NCI-H2107 treated with DMSO at 0.1 percent for 48 hours (cell line): ENCODE data around the gene PDIA5.

Experiments used
- DNase-seq: peaks from one replicate; lab custom pipeline; 2025; ENCODE audit not compliant: unreplicated experiment; lab: John Stamatoyannopoulos, UW

PDIA5 gene

DNA sequence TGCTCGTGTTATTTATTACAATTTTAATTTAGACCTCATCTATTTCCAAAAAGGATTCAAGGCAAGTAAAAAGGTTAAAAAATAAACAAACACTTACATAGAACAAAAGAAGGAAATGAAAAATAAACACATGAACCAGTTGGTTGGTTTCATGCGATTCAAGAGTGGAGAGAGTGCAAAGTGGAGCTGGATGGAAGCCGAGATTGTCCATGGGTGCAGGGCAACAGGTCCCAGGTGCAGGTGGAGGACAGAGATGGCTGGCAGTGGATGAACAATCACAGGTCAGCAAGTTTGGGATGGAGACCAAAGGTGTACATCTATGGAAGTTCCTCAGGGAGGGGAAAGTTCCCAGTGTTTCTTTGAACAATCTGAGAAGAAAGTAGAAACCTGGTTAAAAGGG, 27.6 kb upstream of the PDIA5 start:
- no peak for DNase-seq

DNA sequence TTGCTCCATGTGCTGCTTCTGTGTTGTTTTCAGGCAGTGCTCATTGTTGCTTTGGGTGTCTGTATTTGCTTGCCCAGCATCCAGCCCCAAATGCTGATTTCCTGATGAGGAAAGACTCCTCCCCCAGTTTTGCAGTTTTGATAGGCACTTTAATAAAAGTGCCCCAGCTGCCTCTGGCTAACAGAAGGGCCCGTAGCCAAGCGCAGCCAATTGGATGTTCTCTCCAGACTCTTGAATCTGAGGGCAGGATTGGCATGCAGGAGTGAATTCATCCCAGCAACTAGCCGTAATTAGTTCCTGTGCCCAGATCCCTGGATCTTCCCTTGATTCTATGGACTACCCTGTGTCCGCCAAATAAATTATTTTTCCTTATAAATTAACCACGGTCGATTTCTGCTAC, 24.4 kb upstream of the PDIA5 start:
- no peak for DNase-seq

DNA sequence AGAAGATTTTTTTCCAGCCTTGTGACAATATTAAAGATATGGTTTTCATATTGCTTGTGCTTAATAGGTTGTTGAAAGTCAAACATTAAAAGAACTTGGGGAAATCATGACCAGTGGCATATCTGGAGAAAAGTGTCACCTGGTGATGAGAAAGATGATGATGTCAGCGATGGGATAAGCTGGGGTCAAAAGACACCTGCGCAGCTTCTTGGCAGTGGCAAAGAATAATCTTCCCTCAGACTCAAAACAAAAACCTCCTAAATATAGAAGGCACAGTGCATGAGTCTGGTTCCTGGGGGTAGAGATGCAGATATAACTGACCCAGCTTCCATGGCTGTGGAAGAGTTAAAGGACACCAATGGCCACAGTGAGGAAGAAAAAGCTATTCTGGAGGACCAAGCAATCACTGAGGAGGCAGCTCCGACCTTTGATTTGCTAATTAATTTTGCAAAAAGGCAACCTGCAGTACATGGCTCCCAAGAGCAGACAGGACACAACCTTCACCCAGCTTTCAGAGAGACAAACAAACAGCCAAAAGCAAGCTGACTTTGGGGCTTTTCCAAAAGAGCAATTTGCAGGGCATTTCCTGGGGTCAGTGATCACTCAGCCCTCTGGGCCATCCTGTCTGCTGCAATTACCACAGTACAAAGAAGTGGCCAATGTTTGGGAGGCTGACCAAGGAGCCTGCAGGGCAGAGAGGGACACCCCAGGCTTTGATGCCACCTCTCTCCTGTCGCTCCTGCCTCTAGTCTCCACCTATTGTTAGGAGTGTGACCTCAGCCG, 21.7 kb upstream of the PDIA5 start:
- DNase-seq = no peak

DNA sequence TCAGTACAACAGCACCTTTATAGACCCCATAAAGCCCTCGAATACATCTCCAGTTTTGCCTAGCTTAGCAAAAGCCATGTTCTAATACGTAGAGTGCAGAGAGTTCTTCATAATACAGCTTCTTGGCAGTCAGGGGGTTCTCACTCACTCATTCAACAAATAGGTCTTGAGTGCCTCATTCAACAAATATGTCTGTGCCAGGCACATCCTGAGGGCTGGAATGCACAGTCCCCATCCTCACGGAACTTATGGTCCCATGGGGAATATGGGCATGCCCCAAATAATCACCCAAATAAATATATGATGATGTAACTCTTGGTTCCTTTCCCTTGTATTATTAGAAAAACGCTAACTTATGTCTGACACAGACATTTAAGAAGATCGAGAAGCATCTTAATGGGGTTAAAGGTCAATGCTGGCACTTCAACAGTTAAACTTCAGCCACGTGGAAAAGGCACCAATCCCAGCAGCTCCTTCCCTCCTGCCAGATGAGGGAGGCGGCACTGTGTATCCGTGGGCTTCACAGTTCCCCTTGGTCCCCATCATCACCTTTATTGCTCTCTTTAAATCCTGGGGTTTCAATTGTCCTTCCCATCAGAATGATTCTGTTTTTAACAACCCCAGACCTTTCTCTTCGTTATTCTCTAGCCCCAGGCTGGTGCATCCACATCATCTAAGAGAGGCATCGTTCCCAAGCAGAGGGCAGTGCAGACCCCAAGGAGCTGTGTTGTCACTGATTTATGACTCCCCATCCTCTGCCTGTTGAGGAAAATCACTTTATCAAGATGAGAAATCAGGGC, 20.4 kb upstream of the PDIA5 start:
- no peak for DNase-seq

DNA sequence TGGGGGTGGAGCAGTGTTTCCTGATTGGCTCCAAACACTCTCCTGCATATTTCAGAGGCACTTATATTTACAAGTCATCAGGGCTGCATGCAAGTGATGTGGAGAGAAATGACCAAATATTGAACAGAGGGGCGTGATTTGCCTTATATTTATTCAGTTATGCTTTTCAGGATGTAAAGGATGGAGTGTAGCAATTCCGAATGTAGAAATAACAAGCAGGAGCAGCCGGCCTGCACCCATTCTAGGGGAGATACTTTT, 19.8 kb upstream of the PDIA5 start:
- DNase-seq = no peak

DNA sequence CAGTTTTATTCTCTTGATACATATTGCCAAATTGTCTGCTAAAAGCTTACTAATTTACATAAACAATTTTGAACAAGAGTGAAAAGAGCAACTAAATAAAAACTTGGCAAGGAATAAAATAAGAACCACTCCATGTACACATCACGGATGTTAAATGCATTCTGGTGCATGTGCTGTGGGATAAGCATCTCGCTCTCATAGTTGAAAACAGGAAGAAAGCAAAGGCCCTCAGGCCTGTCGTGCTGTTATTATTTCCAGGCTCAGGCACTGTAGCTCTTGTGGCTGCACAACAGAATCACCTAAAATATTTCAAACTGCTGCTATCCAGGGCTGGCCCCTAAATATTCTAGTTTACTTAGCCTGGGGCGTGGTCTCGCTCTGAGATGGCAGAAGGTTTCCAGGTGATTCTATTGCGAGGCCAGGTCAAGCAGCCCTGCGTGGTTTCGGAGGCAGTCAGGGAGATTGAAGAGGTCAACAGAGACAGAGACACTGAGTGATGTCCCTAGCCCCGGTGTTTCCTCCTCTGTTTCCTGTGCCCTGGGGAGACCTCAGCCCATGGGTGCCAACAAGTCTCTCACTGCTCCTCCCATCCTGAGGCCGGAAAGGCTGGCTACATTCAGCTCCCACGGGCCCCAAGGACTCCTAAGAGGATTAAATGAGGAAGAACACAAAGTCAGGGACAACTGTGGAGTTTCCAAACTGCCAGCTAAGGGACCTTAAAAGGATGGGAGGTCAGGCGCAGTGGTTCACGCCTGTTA, 18.2 kb upstream of the PDIA5 start:
- no peak for DNase-seq

DNA sequence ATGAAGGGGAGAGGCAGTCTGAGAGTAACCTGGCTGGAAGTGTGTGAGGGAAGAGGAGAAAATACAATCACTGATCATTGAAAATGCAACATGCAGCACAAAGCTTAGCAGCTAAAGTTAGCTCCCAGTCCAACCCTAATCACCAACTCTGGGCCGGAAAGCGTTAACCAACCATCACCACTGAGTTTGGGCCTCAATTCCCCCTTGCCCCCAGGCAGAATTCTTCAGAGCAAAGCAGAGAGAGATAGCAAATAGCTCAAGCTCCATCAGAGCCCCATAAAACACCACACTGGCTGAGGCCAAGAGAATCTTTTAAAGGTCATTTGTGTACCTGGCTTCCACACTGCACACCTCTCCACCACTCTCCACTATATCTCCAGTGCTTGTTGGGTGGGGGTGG, 16.2 kb upstream of the PDIA5 start:
- DNase-seq = no peak

DNA sequence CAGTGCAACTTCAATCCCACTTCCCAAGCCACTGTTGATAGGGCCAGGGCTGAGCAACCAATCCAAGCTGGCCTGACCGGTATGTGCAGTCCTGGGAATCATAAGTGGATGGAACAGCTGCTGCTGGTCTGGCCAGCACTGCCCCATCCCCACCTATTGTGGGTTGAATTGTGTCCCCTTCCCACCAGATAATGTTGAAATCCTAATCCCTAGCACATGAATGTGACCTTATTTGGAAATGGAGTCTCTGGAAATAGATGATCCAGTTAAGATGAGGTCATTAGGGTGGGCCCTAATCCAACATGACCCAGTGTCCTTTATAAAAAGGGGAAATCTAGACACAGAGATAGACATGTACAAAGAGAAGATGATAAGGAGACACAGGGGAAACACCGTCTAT, 13.7 kb upstream of the PDIA5 start:
- DNase-seq = no peak

DNA sequence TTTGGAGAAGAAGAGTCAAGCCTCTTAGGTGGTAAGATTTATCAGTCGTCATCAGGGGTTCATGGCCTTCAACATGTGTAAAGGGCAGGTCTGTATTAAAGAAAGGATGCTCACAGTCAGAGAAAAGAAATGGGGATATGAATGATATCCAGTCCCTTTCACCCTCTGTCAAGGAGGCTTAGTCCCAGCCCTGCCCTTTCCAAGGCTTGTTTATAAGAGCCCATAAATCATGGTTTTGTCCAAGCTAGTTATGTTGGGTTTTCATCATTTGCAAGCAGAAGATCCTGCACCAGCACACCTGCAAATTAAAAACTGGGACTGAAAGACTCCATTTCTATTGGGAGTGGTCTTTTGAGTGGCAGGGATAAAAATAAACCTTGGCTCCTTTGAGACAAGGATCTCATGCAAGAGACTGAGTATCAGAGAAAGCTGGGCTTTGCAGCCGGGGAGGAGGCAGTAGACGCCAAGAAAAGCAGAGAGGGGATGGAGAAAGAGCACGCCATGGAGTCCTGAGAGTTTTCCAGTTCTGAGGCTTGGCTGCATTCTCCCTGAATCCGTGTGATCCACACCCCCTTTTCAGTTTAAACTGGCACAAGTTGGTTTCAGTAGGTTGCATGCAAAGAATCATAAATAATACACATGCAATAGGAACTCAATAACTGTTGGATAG, 12.6 kb upstream of the PDIA5 start:
- no peak for DNase-seq

DNA sequence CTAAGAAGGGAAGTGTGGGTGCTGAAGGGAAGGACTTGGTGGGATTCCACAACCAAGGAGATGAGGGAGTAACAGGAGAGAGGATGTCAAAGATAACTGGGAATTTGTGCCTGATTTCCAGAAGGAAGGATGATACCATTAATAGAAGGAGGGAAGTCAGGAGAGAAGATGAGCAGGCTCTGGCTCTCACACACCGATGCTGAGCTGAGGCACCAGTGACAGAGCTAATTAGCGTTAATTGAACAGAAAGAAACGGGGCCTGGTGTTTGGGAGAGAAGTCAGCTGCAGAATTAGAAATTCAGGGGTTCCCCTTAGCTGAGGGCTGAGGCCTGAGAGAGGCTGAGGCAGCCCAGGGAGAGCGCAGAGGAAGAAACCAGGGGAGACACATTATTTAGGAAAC, 11.9 kb upstream of the PDIA5 start:
- no peak for DNase-seq

DNA sequence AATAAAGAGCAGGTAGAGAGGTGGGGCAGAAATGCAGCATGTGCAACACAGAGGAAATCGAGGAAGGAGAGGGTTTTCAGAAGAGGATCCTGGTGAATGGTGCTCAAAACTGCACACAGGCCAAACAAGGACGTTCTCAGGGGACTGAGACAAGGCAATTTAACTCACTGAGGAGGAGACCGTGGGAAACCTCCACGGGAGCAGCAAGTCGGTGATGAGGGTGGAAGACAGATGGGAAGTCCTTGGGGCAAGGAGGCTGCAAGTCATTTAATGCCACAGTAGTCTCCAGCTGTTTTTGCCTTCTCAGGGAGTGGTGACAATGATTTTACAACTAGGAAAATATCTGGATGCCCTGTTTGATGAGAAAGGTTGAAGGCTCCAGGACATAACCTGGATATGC, 11.5 kb upstream of the PDIA5 start:
- DNase-seq = no peak

DNA sequence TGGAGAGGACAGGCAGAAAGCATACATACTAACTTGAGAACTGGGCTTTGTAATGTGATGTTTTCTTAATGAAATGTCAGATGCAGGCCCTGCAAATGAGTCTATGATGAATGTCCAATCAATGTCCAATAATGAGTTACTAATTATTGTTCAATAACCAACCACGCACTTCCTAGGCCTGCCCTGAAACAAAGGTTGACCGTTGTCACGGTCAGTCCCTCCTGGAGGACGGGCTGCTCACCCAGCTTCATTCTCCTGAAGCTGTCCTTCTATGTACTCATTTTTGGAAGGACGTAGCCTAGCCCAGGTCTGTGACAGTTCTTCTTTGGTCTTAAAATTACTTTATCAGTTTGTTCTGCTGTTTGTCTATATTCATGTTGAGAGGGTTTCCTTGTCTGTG, 8.3 kb upstream of the PDIA5 start:
- no peak for DNase-seq

DNA sequence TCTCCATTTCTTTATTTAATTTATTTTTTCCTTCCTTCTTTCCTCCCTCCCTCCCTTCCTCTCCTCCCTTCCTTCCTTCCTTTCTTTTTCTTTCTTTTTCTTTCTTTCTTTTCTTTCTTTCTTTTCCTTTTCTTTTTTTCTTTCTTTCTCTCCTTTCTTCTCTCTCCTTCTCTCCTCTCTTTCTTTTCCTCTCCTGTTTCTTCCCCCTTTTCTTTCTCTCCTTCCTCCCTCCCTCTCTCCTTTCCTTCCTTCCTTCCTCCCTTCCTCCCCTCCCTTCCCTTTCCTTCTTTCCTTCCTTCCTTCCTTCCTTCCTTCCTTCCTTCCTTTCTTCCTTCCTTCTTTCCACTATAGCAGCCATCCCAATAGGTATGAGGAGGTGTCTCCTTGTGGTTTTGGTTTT, 6.8 kb upstream of the PDIA5 start:
- no peak for DNase-seq

DNA sequence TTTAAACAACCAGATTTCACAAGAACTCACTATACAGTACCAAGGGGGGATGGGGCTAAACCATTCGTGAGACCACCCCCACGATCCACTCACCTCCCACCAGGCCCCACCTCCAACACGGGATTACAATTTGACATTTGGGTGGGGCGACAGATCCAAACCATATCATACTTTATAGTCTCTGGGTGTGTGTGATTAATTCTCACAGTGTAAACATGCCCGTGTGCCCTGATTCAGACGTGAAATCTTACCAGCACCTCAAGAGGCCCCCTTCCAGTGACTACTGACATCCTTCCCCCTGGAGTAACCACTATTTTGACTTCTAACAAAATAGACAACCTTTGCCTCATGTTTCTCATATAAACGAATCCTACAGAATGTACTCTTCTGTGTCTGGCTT, 5.0 kb upstream of the PDIA5 start:
- no peak for DNase-seq

DNA sequence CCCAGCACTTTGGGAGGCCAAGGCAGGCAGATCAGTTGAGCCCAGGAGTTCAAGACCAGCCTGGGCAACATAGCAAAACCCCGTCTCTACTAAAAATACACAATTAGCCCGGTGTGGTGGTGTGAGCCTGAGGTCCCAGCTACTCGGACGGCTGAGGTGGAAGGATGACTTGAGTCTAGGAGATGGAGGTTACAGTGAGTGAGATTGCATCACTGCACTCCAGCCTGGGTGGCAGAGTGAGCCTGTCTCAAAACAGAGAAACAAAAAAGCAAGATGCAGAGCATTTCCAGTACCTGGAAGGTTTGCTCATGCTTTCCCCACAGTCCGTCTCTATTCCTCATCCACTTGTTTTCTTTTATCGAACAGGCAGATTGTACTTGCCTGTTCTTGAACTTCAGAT, 3.8 kb upstream of the PDIA5 start:
- no peak for DNase-seq

DNA sequence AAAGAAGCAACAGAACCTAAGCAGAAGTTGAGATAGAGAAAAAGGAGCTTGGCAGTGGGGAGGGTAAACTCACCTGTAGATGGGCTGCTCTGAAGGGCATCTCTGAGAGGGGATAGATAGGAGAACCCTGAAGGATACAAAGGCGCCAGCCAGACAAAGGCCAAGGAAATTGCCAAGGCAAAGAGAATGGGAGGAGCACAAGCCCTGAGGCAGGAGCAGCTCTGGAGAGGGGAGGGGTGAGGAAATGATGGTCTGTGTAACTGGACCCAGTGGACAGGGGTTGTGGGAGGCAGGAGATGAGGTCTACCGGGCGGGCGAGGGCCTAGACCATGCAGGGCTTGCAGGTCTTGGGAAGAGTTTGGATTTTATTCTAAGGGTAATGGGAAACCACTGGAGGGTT, 2.3 kb upstream of the PDIA5 start:
- DNase-seq = no peak

DNA sequence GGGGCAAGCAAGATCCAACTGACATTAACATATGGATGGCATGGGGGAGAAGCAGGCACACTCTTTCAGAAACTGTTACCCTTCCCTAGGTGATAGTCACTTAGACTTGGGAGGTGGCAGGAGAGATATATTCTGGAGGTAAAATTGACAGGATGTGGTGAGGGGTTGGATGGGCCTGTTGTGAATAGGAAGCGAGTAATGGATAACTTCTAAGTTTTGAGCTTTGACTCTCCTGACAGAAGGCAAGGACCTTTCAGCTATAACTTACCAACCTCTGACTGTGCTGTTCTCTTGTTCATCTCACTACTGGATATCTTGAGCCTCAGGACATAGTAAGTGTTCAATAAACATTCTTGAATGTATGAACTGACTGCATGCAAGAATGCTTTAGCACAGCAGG, 1.9 kb upstream of the PDIA5 start:
- no peak for DNase-seq

DNA sequence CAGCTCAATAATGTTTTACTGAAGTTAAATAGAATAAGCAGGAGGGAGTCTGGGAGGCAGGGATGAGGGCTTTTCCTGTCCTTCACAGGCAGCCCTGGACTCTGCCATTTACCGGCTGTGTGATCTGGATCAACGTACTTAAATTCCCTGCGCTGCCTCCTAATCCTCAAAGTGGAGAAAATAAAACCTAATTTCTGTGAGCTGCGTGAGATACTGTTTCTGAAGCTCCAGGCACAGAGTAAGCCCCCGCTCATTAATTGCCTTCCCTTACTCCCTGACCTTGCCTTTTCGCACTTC, 278 bp upstream of the PDIA5 start:
- DNase-seq = no peak

DNA sequence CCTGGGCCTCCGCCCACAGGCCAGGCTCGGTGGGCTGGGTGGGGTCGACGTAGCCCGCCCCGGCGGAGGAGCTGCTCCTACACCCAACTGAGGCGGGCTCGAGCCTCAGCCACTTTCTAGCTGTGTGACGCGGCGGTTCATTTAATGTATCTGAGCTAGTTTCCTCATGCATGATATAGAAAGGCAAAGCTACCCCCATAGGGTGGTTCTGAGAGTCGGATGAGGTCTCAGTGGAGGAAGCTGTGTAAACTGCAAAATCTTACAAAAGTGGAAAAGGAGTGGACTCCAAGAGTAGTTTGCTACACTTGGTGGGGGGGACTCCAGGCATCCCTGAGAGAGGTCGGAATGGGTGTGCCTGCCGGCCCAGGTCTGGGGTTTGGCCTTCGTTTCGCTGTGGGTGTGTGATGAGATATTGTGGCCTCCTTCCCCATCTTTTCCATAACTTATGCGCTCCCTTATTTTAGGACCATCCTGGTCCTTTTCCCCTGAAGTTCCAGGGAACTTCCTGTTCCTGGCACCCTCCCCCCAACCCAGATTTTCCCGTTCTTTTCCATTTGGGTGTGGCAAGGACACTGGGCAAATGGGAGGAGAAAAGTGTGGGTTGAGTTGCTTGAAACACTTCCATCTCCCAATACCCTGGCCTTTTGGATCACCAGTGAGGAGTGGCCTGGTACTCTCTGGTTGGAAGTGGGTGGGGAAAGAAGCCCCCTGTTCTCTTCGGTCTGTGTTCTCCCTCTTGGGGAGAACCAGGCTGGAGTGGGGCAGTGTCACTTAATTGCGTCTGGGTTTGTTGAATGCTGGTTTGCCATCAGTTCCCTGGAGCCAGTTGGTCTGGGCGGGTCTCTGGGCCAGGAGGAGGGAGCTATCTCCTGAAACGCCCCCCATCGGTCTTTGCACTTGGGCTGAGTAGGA, 1.1 kb downstream of the PDIA5 start:
- no peak for DNase-seq

DNA sequence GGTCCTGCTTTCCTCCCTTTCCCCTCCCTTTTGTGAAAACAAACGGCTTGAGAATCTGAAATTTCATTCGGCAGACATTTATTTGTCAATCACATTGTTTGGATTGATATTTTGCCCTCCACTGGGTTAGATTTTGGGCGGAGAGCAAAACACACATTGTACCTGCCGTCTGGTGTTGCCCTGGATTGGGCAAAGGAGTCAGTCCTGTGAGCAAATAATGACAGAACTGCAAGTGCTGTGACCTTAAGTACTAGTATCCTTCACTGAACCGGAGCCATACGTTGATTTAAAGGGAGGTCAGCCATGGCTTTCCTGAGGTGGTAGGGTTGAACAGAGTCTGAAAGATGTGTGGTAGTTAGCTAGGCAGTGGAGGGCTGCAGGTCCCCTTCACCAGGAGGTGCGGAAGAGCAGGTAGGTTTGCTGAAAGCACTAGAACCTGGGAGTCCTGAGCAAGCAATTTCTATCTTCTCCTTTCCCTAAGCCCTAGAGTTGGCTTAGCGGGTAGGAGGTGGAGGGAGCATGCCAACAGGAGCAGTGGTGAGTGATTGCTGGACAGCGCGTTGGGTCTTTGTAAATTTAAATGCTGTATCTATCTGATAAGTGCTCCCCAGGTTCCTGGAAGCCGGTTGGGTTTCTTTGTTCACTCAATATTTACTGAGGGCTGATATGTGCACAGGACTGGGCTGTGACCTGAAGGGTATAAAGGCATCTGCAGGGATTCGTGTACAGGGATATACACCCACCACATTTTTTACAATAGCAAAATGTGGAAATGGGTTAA, 2.0 kb downstream of the PDIA5 start:
- no peak for DNase-seq
